Medulla oblongata (tissue), 1 donor: ENCODE measurements around the gene TTLL7.
"Not testable (repeated sequence)": the region's sequence is repeated elsewhere in the genome, so short reads cannot be mapped to it uniquely, and the experiment has no call there.

Experiments
- DNase-seq: peaks from one replicate; pipeline ENCODE4 v3.0.0-alpha.2; 2015; ENCODE audit errors: extremely low spot score

Gene TTLL7

DNA sequence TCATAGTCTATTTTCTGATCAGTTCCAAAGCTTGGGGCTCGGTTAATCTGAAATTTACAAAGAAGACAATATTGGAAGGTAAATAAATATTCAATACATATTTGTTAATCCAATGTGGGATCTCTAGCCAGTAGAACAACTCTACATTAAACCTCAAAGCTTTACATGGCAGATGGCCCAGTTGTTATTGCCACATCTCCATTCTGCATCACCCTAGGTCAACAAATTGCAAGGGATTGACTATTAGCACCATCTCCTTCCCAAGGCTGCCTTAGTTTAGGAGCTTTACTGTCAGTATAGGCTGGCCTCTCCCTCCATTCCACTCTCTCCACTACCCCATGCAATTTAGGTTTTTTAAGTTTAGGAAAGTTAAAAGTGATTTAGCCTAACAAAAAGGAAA, 69.7 kb downstream of the TTLL7 start:
- DNase-seq, result no peak

DNA sequence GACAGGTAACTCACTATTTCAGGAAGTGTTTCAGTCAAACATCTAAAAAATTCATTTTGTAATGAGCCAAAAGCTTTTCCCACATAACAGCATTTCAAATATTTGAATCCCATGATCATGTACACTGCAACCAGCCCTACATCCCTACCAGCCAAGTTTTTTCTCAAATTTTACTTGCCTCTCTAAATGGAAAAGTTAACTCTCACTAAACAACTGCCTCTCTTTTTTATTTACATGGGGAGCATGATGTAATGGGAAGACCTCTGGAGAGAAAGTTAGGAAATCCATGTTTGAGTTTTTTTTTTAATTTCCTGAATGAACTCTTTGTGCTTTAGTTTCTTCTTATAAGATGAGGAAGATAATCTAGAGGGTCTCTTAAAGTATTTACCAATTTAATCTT, 70.5 kb downstream of the TTLL7 start:
- DNase-seq, result no peak

DNA sequence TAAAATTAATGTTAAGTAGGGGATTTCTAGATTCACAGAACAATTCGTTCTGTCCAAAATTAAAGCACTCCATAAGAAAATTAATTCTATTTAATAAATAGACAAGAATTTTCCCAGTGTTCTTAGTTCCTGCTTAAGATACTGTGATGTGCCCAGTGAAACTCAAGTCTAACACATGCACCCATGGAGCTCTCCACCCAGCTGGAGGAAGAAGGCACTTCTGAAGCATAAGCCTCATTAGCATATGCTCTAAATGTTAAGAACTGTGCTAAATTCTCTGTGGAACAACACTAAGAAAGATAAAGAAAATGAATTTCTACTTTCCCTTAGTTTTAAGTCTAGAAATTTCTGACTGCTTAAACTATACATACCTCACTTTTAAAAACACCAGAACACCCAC, 71.2 kb downstream of the TTLL7 start:
- DNase-seq, result no peak

DNA sequence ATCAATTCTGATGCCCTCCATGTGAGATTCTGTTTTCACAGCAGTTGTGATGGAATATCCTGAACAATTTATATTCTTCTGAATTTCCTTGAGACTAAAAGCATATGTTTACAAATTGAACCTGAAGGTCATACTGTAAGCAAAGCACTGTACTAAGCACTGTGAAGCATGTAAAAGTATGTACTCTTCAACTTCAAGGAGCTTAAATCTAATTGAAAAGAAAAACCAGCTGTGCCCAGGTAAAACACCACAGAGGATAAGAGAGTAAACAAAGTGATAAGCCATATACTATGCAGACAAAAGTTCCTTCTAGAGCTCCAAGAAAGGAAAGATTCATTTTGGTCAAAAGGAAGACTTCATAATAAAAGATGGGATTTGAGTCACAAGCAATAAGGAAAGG, 71.9 kb downstream of the TTLL7 start:
- no peak for DNase-seq

DNA sequence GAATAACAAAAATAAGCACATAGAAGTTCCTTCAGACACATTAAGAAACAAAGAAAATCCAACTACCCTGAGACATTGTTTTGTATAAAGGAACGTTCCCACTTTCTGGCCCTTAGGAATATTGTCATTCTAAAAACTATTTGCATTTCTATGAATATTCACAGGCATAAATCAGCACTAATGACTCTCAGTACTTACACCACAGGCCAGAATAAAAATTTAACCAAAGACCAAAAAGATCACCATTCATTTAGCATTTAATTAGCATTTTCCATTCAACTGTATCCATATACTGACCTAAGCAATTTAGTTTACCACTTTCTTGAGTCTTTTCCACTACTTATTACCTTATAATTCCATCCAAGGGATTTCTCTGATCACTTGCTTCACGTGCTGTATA, 75.4 kb downstream of the TTLL7 start:
- no peak for DNase-seq

DNA sequence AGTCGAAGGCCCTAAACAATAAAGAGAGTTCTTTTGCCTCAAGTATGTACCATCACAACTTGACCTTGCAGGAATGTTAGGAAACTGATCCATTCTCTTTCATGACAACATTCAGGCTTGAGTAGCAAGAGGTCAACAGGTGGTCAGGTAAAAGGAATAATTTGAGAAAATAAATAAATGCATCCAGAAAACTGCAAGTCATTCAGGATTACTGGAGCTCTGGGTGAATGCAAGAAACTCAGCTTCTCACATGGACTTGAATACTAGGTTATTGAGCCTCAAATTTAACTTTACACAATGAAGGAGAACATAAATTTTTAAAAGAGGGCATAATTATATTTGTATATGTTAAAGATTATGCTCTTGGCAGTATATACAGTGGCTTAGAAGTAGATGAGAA, 76.5 kb downstream of the TTLL7 start:
- DNase-seq, result no peak

DNA sequence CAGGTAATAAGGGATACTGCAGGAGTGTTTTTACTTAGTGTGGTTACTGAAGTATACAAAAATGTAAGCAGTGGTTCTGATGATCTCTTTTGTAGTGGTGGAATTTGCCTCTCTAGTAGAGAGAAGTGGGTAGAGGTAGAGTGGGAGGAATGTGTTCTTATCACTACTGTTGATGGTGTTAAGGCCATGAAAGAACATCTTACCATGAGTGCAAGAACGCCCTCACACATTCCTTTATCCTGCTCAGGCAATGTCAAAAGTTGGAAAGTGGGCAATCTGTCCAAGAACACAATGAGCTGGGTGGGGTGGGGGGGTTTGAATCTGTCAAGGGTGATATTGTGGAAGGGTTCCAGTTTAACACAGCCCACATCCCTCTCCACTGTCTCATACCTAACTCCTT, 78.6 kb downstream of the TTLL7 start:
- DNase-seq, result no peak

DNA sequence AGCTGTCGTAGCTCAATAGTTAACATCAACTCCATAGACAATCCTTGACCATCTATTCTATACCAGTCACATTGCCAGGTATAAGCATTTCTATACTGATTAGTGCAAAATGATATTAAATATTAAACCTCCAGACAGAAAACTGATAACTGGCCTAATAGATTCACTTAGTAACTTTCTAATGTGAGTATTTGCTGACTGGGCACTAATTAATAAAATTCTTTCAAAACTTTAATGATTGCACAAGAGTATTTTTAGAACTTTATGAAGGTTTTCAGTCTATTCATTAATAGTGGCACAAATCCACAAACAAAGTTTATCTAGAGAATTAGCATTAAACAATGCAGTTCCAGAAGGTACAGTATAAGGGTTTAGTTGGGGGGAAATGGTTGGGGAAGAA, 79.1 kb downstream of the TTLL7 start:
- no peak for DNase-seq

DNA sequence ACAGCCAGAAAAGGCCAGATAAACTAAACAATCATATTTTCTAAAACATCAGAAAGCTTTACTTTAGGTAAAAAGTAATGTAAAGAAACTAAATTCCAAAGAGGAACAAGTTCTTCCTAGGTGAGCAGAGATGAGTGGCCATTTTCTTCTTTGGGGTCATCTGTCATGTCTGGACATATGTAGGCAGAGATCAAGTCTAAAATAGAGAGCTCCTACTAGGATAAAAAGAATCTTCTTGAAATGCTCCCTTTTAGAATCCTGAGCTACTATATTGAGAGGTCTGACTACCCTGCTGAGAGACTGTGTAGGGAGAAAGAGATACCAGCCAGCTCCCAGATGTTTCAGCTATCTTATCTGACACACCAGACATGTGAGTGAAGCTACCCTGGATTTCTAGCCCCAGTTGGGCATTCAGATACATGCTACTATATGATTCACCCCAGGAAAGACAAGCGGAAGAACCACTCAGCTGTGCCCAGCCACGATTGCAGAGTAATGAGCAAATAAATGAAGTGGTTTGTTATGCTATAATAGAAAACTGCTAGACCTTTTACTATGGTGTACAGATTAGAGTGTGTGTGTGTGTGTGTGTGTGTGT, 80.1 kb downstream of the TTLL7 start:
- no peak for DNase-seq

DNA sequence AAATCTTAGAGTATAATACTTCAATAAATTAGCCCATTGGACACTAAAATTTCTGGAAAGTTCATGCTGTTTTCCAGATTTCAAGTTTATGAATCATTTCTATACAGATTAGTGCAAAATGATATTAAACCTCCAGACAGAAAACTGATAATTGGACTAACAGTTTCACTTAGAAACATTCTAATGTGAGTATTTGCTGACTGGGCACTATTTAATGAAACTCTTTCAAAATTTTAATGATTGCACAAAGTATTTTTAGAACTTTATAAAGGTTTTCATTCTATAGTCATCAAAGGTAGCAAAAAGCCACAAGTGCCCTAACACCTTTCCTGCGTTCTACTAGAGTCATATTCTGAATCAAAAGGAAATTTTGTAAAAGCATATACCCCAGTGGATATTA, 81.0 kb downstream of the TTLL7 start:
- no peak for DNase-seq

DNA sequence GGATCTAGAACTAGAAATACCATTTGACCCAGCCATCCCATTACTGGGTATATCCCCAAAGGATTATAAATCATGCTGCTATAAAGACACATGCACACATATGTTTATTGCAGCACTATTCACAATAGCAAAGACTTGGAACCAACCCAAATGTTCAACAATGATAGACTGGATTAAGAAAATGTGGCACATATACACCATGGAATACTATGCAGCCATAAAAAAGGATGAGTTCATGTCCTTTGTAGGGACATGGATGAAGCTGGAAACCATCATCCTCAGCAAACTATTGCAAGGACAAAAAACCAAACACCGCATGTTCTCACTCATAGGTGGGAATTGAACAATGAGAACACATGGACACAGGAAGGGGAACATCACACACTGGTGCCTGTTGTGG, 82.8 kb downstream of the TTLL7 start:
- DNase-seq, result not testable (repeated sequence)

DNA sequence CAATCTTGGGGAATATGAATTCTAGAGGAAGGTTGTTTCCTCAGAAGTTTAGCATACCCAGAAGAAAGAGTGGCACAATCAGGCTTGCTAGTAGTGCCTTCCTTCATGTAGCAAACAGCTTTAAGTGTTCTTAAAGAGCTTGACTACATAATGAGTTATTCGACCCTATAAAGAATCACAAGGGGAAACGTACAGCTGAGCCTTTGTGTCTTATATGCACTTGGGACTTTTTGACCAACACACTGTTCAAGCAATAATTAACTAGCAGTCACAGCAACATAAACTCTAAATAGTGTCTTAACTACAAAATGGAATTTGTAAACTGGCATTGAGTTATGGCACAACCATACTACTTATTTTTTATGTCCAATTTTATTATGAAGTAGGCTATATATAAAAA, 86.1 kb downstream of the TTLL7 start:
- DNase-seq, result no peak

DNA sequence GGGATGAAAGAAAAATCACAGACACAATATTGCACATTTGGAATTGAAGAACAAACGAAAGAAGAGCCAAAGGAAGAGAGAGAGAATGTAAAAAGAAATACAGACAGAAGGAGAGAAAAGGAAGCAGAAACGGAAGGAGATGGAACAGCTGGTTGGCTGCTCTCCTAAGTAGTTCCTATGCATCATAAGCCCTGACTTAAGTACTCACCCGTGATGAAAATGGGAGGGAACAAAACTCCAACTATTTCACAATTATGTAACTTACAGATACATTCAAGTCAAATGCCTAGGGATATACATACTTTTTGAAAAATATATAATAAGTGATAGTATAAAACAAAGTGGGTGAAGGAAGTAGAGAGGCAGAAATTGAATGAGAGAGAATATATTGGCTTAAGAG, 88.5 kb downstream of the TTLL7 start:
- no peak for DNase-seq

DNA sequence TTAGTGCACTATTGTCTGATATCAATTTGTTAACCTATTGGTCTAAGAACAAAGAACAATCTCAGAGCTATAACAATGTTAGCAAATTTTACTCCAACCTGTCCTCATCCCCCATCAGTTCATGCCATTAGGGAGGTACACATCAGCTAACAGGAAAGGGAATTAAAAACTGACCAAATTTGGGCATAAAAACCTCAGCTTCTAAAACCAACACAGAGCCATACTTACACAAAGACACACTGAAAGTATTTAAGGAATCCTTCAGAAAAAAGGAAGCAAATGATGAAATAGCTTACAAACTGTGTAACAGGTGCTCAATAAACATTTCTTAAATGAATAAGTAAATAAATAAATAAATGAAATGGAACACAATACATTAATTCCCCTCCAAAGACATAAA, 89.2 kb downstream of the TTLL7 start:
- DNase-seq, result no peak

DNA sequence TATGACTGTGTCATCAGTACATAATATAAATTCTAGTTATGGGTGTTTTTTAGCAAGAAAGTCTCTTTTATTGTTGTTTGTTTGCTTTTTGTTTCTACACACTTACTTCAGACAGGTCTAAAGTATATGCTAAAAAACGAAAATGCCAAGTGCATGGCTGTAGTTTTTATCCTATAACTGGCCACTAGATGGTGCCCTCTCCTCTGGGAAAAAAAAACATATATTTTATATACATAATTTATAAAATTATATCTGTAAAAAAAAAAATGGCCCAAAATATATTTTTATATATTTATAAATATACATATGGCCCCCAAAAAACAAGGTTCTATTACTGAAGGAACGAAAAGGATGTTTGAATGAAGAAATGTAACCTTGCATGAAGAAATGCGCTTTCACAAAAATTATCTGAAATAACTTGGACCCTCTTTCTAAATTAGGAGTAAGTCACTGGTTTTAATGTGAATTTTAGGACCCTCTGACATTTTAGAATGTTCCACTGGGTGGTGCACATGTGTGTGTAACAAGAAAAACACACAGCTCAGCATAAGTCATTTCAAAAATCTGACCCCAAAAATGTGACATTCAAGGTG, 93.5 kb downstream of the TTLL7 start:
- DNase-seq, result peak; percentile 38

DNA sequence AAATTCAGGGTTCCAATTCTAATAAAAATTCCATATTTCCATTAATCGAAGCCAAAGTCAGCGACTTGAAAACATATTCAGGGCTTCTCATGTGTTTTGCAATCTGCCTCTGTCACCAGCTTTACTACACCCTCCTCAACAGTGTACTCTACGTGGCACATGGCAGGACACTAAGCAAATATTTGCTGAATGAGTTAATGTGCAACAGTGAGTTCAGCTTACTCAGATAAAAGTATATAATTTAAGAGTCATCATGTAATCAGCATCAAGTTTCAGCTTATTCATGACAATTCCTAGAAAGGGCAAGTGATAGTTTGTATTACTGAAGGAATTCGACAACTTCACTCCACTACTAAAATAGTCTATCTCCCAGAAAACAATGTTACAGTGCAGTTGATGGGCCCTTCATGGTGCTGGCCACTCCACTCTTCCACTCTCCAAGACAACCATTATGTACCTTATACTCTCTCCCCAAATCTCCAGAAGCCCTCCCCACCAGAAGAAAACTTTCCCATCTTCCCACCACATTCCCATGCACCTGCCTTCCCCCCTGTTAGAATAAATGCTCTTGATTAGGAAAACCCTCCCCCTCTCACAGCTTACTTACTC, 97.3 kb downstream of the TTLL7 start:
- no peak for DNase-seq

DNA sequence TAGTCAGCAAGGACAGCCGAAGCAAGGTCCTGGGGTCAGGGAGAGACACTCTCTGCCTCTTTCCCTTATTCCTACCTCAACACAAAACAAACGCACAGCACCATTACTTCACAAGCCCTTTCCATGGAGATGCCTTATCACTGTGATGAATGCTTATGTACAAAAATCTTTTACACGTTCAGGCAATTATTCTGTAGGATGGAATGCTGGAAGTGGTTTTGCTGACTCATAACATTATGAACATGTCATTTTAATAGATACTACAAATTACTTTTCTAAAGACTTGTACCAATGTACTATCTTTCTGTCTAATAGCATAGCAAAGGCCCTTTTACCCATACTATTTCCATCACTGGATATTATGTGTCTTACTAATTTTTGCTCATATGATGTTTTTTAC, 98.4 kb downstream of the TTLL7 start:
- DNase-seq, result no peak

DNA sequence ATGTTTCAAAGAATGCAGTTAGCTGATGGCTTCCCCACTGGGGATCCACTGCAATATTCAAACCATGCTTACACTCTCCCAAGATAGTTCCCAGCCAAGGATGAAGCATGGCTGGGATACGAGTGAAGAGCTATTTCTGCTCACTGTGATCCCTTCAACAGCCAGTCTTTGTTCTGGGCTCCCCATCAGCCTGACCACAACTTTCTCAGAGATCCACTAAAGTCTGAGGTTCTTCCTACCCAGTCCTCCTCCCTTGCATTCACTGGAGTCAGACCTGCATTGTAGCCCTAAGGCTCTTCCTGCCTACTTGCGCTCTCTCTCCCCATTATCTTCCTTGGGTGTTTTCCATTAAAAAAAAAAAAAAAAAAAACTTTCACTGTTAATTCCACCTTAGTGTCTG, 101.4 kb downstream of the TTLL7 start:
- no peak for DNase-seq

DNA sequence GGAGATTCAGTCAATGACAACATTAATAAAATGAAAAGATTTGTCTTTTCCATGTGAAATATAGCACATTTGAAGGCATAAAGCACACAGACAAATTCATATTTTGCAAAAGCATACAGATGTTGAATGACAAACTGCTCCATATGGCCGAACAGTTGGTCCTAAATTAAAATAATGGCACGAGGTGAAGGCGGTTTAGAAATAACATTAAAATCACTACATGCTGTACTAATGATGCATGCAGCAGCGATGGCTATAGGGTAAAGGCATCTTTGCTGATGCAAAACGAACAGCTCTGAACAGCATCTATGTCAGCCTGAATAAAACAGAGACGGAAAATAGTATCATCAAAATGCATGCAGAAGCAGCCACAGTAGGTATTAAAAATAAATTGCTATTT, 102.6 kb downstream of the TTLL7 start:
- no peak for DNase-seq

DNA sequence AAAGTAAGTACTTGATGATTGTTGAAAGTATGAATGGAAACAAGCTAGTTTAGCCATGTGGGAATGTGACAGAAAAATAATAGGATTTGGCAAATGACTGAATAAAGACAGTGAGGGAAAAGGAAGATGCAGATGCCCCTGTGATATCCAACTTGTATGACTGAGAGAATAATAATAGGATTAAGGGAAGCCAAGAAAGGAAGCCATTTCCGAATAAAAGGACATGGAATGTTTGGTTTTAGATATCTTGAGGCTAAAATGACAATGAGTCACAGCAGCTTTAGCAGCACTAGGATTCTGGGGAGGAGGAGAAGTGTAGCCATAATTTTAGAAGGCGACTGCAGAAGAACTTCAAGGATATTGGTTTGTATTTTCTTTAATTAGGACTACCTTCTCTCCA, 109.2 kb downstream of the TTLL7 start:
- no peak for DNase-seq

DNA sequence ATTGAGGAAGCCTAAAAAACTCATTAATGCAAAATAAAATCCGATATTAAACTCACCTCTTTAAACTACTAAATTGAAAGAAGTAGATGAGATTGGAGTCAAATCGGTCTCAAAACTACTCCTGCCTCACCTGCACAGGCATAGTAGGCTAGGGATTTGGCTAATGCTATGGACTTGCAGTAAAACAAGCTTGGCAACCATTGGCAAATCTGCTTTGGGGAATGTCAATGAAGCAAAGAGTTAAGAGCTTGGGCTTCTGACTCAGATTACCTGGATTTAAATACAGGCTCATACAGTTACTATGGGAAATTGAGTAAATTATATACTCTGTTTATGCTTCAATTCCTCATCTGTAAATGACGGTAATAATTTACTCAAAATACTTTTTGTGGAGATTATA, 111.4 kb downstream of the TTLL7 start:
- DNase-seq, result no peak

DNA sequence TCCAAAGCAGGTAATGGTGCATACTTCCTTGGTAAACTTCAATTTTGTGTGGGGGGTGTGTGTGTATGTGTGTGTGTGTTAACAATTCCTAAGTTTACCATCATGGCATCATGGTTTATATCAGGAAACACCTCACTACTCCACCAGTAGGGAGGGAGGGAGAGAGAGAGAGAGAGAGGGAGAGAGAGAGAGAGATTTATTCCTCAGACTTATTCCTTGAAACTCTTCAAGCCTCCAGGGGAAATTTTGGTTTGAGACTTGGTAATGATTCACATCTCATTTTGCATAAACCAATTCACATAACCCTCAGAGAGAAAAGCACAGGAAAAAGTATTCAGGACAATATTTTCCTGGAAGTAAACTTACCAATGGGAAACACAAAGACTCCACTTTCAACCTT, 115.0 kb downstream of the TTLL7 start:
- no peak for DNase-seq

DNA sequence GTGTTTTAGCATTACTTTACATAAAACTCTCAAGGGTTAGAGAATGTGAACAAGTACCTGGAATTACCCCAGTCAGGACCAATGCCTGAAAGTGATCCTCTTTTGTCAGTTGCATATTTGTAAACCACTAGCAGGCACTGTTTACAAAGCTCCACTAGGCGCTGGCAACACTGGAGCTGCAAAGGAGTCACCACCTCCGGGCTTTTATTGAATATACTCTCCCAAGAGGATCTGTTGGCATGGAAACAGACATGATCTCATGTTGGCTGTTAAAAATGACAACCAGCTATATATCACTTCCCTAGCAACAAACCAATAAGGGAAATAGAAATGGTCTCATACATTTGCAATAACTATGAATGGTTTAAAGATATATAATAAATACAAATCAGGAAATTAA, 116.0 kb downstream of the TTLL7 start:
- no peak for DNase-seq

DNA sequence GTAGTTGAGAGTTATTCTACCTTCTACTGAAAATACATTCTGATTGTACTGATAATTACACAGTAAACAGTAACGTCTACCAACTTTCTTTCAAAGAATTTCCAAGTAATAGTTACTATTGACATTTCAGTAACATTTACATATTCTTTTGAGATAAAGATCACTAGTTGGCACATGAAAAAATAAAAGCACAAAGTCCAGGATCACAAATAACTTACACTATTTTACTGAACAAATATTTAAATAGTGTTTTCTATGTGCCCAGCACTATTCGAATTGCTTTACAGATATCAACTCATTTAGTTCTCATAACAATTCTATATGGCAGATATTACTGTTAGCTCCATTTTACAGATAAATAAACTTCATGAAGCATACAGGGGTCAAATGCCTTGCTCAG, 126.4 kb downstream of the TTLL7 start:
- no peak for DNase-seq
